GM12874 (cell line): ENCODE results near the gene SNAI3.

Experiments
- CTCF ChIP-seq: IDR thresholded peaks from 2 replicates; pipeline ENCODE4 v1.5.1; 2011; ENCODE audit warnings: low read depth, mild to moderate bottlenecking, control low read depth, low read length, moderate library complexity; ENCODE audit not compliant: insufficient read depth

The SNAI3 gene

GRCh38 chr16:88706229-88706964 is 20.1 kb upstream of the SNAI3 start, which contains the start of the genes CTU2 and RNF166:
Gene CTU2 (plus strand): TSS chr16:88706503. CDS start chr16:88706531, 28 bp downstream.
Gene RNF166 (minus strand): TSS chr16:88706408. CDS start chr16:88706325, 83 bp downstream.
- TF ChIP-seq CTCF = no peak

GRCh38 chr16:88705801-88706228 is 19.5 kb upstream of the SNAI3 start:
- TF ChIP-seq CTCF = no peak

- no peak for TF ChIP-seq CTCF
These were observed 18.9 kb upstream of the SNAI3 start for GRCh38 chr16:88705076-88705684.

GRCh38 chr16:88703486-88704309 is 17.4 kb upstream of the SNAI3 start:
- TF ChIP-seq CTCF = no peak

- TF ChIP-seq CTCF = no peak
These were observed 16.3 kb upstream of the SNAI3 start for GRCh38 chr16:88702371-88703210.

- TF ChIP-seq CTCF = no peak
These were observed 15.5 kb upstream of the SNAI3 start for GRCh38 chr16:88701581-88702370.
